Vagina (tissue), 2 donors: ENCODE measurements around the gene C1QL1. TPM values are rescaled to one million over a fixed set of nuclear protein-coding genes. Genes with fewer than 3 reads are reported as not detected.
"Not testable (repeated sequence)": the region's sequence is repeated elsewhere in the genome, so short reads cannot be mapped to it uniquely, and the experiment has no call there.

ENCODE experiments used
- DNase-seq, 2 donors: peaks; one replicate each; pipeline ENCODE4 v3.0.0-alpha.2; 2017; ENCODE audit errors: extremely low spot score in 2 of 2
- H3K27ac ChIP-seq: fragments of 200-600 bp; sonication (generic); one replicate; pipeline ENCODE4 v1.5.1; 2019
- H3K27me3 ChIP-seq: fragments of 200-600 bp; sonication (generic); one replicate; pipeline ENCODE4 v1.5.1; 2019
- H3K36me3 ChIP-seq, 2 donors: fragments of 200-600 bp; sonication (generic); one replicate each; pipeline ENCODE4 v1.5.1; 2017 to 2019
- H3K4me1 ChIP-seq: fragments of 200-600 bp; sonication (generic); one replicate; pipeline ENCODE4 v1.5.1; 2019
- H3K4me3 ChIP-seq, 2 donors: fragments of 200-600 bp; sonication (generic); 1 replicate in 1 of 2; 2 replicates in 1 of 2; pipeline ENCODE4 v1.5.1; 2016 to 2019
- H3K9me3 ChIP-seq: fragments of 200-600 bp; sonication (generic); one replicate; pipeline ENCODE4 v1.5.1; 2019
- POLR2A ChIP-seq, 2 donors: fragments of 450-650 bp; IDR thresholded peaks; one replicate each; pipeline ENCODE4 v1.6.1; 2017; ENCODE audit warnings: antibody characterized with exemption in 2 of 2, mild to moderate bottlenecking in 2 of 2, moderate library complexity in 2 of 2
- POLR2AphosphoS5 ChIP-seq, 2 donors: sonication (generic); formaldehyde crosslinking; IDR thresholded peaks; one replicate each; pipeline ENCODE4 v1.9.0; 2017; ENCODE audit warnings: antibody characterized with exemption in 2 of 2, mild to moderate bottlenecking in 2 of 2, low read depth in 1 of 2; ENCODE audit not compliant: insufficient read depth in 1 of 2
- intact Hi-C: fragments of 100-400 bp; cut with DNase I; formaldehyde crosslinking; loops from one replicate; pipeline ENCODE4 v1.15.1; 2023
- total RNA-seq: library from RNA; depleted of rRNA; stranded (reverse); fragments of >200 nt; gene quantifications from one replicate; pipeline ENCODE4 v1.2.3, GENCODE V29; 2016
- TF ChIP-seq, protein P1 (sequence below), 3 experiments: fragments of 450-650 bp in 2 of 3; fragments of 200-600 bp in 1 of 3; sonication (generic) in 1 of 3; IDR thresholded peaks; one replicate each; pipeline ENCODE4 v1.5.1; 2017 to 2019; ENCODE audit warnings: antibody characterized with exemption in 3 of 3, mild to moderate bottlenecking in 2 of 3, moderate library complexity in 2 of 3

C1QL1 gene
- total RNA-seq, 1 donor from 2014 or later = 6.9 TPM

DNA sequence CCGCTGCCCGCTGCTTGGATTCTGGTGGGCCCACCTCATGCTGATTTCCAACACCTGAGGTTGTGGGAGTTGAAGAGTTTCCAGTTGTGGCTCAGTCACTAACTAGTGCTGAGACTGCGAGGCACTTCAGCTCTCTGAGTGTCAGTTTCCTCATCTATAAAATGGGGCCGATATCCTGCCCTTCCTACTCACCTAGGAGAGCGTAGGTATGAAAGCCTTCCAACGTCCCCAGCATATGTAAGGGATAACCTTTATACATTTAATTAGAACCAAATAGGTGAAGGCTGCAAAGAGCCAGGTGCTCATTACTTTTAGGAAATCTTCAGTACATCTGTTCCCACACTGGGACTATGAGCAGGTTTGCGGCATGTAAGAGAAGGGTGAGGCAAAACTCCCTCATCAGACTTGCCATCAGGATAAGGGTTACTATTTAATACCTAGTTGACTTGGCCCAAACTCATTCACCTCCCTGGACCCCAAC lies 19.7 kb downstream of the C1QL1 start:
- Histone ChIP-seq H3K36me3 (no peaks in the 10 kb centered on the region), H3K9me3 (no peaks in the 10 kb centered on the region), H3K27me3 (no peaks in the 10 kb centered on the region), H3K4me3 (peak overlapping the region; percentile 54 to 79), H3K4me1 (peaks cover 9% of the 10 kb centered on the region), H3K27ac (peak overlapping the region; percentile 52)
- intact Hi-C loops = no loop called here
- no peak for DNase-seq
- no peak for TF ChIP-seq POLR2AphosphoS5 (IDR thresholded peaks at IDR 0.05; ENCODE audit: insufficient read depth in 1 of 2, low read depth in 1 of 2)
- TF ChIP-seq, protein P1, sequence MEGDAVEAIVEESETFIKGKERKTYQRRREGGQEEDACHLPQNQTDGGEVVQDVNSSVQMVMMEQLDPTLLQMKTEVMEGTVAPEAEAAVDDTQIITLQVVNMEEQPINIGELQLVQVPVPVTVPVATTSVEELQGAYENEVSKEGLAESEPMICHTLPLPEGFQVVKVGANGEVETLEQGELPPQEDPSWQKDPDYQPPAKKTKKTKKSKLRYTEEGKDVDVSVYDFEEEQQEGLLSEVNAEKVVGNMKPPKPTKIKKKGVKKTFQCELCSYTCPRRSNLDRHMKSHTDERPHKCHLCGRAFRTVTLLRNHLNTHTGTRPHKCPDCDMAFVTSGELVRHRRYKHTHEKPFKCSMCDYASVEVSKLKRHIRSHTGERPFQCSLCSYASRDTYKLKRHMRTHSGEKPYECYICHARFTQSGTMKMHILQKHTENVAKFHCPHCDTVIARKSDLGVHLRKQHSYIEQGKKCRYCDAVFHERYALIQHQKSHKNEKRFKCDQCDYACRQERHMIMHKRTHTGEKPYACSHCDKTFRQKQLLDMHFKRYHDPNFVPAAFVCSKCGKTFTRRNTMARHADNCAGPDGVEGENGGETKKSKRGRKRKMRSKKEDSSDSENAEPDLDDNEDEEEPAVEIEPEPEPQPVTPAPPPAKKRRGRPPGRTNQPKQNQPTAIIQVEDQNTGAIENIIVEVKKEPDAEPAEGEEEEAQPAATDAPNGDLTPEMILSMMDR (IDR thresholded peaks at IDR 0.05) = no peak
- TF ChIP-seq POLR2A (IDR thresholded peaks at IDR 0.05) = no peak

DNA sequence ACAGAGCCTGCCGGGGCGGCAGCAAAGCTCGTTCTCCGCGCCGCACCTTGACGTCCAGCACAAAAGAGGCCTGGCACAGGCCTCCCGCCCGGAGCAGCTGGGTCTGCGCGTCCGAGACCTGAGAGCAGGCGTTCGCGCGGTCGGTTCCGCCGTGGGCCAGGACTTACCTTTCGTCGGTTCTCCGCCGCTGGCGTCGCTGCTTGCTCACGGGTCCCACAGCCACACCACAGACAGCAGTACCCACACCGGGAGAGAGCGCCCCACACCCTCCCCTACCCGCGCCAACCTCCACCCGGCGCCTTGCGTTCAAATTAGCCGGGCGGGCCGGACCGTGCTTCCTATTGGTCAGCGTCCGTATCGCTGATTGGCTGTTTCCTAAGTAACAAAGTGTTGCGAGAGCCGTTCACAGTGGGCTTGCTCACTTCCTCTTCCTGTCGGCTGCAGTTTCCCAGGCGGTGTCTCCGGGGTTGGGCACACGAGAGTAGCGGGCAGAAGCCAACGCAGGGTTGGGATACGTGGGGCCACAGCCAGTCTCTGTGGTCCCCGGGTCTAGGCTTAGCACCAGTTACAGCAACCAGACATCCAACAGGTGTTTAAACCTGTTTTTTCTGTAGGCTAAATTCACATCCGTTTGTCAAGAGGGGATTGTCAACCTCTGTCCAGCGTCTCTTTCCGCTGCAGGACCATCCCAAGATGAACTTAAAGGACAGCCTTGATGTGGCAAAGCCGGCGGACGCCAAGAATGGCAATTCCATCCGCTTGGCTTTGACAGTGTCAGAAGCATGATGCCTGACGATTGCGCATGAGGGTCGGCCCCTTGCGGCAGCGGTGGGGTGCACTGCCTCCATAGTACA lies 20.4 kb downstream of the C1QL1 start, which contains the start of gene KIF18B:
TSS of gene KIF18B (minus strand) at position 313 of the 854 bp plus-strand sequence. CDS start 11,429 bp downstream, outside the sequence.
- Histone ChIP-seq H3K36me3 (no peaks in the 10 kb centered on the region), H3K4me1 (peaks cover 9% of the 10 kb centered on the region), H3K4me3 (peak within 1 kb of the TSS; percentile 54 to 79), H3K27me3 (no peaks in the 10 kb centered on the region), H3K9me3 (no peaks in the 10 kb centered on the region), H3K27ac (peak within 1 kb of the TSS; percentile 52)
- intact Hi-C loops = no loop called here
- DNase-seq = peak in 1 of 2 donors; percentile 93
- TF ChIP-seq POLR2A (IDR thresholded peaks at IDR 0.05) (peak in 1 of 2 donors; percentile 52), POLR2AphosphoS5 (IDR thresholded peaks at IDR 0.05; ENCODE audit: insufficient read depth in 1 of 2, low read depth in 1 of 2) (peak; percentile 81 to 91)
- TF ChIP-seq, protein P1 (IDR thresholded peaks at IDR 0.05) = peak in 1 of 3 experiments; percentile 25

DNA sequence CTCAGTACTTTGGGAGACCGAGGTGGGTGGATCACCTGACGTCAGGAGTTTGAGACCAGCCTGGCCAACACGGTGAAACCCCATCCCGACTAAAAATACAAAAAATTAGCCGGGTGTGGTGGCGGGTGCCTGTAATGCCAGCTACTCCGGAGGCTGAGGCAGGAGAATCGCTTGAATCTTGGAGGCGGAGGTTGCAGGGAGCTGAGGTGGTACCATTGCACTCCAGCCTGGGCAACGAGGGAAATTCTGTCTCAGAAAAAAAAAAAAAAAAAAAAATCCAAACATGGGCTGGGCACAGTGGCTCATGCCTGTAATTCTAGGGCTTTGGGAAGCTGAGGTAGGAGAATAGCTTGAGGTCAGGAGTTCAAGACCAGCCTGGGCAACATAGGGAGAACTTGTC lies 22.5 kb downstream of the C1QL1 start:
- H3K27ac ChIP-seq, H3K27me3 ChIP-seq, H3K36me3 ChIP-seq, H3K4me1 ChIP-seq, intact Hi-C loops, H3K9me3 ChIP-seq, H3K4me3 ChIP-seq, DNase-seq: not testable (repeated sequence)

DNA sequence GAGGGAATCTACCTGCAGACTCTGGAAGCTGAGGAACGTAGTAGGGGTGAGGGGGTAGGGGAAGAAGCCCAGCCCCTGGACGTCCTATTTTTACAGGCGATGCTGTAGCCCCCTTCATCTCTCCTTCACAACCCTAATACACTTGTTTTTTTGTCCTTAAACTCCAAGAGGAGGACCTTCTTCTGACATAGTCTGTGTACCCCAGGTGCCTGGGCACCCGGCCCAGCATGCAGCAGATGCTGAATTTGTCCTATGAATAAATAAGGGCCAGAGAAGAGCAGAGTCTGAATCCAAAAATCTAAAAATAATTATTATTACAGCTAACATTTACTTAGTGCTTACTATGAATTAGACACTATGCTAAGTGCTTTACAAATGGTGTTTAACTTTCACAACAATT lies 25.6 kb downstream of the C1QL1 start:
- DNase-seq = no peak
- Histone ChIP-seq H3K9me3 (no peaks in the 10 kb centered on the region), H3K4me3 (no peak overlapping the region), H3K27me3 (no peaks in the 10 kb centered on the region), H3K36me3 (no peaks in the 10 kb centered on the region), H3K27ac (no peak overlapping the region), H3K4me1 (peaks cover 8% of the 10 kb centered on the region)
- intact Hi-C loops = no loop called here
- TF ChIP-seq POLR2AphosphoS5 (IDR thresholded peaks at IDR 0.05; ENCODE audit: insufficient read depth in 1 of 2, low read depth in 1 of 2) (no peak), POLR2A (IDR thresholded peaks at IDR 0.05) (no peak)
- TF ChIP-seq, protein P1 (IDR thresholded peaks at IDR 0.05) = no peak

DNA sequence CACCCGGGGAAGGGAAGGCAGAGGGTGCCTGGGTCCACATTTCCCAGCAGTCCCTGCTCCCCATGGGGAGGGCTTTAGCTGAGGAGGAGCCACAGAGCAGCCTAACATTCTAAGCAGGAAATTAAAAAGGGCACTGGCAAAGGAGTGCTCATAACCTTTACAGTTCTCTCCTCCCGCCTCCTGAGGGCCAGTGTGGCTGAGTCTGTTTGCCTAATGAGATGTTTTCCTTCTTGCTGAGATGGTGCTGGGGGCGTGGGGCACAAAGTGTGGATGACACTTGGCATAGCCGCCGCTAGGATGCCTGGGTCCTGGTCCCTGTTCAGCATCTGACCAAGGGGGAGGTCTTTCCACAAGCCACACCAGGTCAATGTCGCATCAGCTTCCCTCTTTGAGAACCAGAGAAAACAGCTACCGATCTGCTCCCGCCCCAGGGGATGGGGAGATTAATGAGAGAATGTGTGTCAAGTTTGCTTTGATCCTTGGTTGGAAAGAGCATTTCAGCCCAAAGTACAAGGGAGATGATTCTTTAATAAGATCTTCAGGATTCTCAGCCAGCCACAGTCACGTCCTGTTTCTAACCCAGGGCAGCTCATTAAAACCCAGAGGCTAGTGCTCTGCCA lies 26.3 kb downstream of the C1QL1 start:
- no peak for DNase-seq
- H3K27ac ChIP-seq = no peak overlapping the region
- no peaks in the 10 kb centered on the region for H3K27me3 ChIP-seq
- H3K36me3 ChIP-seq = no peaks in the 10 kb centered on the region
- intact Hi-C loops = no loop called here
- no peak overlapping the region for H3K4me3 ChIP-seq
- TF ChIP-seq, protein P1 (IDR thresholded peaks at IDR 0.05) = no peak
- TF ChIP-seq POLR2AphosphoS5 (IDR thresholded peaks at IDR 0.05; ENCODE audit: insufficient read depth in 1 of 2, low read depth in 1 of 2) (no peak), POLR2A (IDR thresholded peaks at IDR 0.05) (no peak)
- H3K9me3 ChIP-seq = no peaks in the 10 kb centered on the region
- H3K4me1 ChIP-seq = peaks cover 2% of the 10 kb centered on the region
